Liver (tissue), 3 donors: Measurements from ENCODE around the gene KIF26B.

ENCODE experiments used
- CTCF ChIP-seq: fragments of 150-350 bp; IDR thresholded peaks from 2 replicates; pipeline ENCODE4 v1.5.1; 2017; ENCODE audit warnings: improper control_type of control experiment, low read depth, low read length; ENCODE audit not compliant: missing input control
- FOXA1 ChIP-seq: IDR thresholded peaks from 2 replicates; pipeline ENCODE4 v1.6.1; 2016; ENCODE audit warnings: antibody characterized with exemption
- GABPA ChIP-seq, 2 donors: IDR thresholded peaks in 1 of 2; conservative IDR thresholded peaks in 1 of 2; 2 replicates each; pipeline ENCODE4 v1.6.1; 2016; ENCODE audit warnings: antibody characterized with exemption in 2 of 2, mild to moderate bottlenecking in 1 of 2, moderate library complexity in 1 of 2
- RAD21 ChIP-seq, 2 donors: IDR thresholded peaks; 2 replicates each; pipeline ENCODE4 v1.6.1; 2016; ENCODE audit warnings: antibody characterized with exemption in 2 of 2, mild to moderate bottlenecking in 2 of 2
- RXRA ChIP-seq, 2 donors: IDR thresholded peaks; 2 replicates each; pipeline ENCODE4 v1.6.1; 2017 to 2018; ENCODE audit warnings: antibody characterized with exemption in 2 of 2, mild to moderate bottlenecking in 1 of 2
- SP1 ChIP-seq: IDR thresholded peaks from 2 replicates; pipeline ENCODE4 v1.6.1; 2018; ENCODE audit warnings: antibody characterized with exemption, mild to moderate bottlenecking
- TAF1 ChIP-seq: conservative IDR thresholded peaks from 2 replicates; pipeline ENCODE4 v1.6.1; 2016; ENCODE audit warnings: antibody characterized with exemption, mild to moderate bottlenecking
- YY1 ChIP-seq: IDR thresholded peaks from 2 replicates; pipeline ENCODE4 v1.6.1; 2016; ENCODE audit warnings: antibody characterized with exemption, mild to moderate bottlenecking
- ZBTB33 ChIP-seq: IDR thresholded peaks from 2 replicates; pipeline ENCODE4 v1.6.1; 2016; ENCODE audit warnings: antibody characterized with exemption
- TF ChIP-seq, protein P1 (sequence below): IDR thresholded peaks from 2 replicates; pipeline ENCODE4 v1.6.1; 2016; ENCODE audit warnings: antibody characterized with exemption
- donor health status: healthy.
- donor health status: healthy.

DNA sequence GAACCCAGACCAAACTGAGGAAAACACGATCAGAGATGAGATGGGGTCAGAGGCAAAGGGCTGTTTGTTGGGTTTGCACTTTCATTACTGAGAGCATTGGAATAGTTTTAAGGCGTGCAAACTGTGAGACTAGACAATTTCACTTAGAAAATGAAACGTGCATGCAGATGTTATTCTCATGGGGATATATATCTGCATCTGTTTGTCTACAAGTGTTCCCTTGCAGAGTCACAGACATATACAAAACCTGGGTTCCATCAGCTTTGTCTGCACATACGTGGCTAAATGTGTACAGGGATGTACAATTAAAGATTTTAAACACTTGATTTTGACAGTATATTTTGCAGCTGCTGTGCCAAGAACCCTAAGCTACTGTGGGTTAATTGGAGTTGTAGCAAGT lies 355.4 kb downstream of the KIF26B start:
- no peak for TF ChIP-seq CTCF
- TF ChIP-seq RAD21 (IDR thresholded peaks at IDR 0.05) = no peak
- TF ChIP-seq YY1 = no peak
- no peak for TF ChIP-seq FOXA1
- TF ChIP-seq, protein P1, sequence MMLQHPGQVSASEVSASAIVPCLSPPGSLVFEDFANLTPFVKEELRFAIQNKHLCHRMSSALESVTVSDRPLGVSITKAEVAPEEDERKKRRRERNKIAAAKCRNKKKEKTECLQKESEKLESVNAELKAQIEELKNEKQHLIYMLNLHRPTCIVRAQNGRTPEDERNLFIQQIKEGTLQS = no peak
- TF ChIP-seq RXRA (IDR thresholded peaks at IDR 0.05) = no peak
- no peak for TF ChIP-seq ZBTB33
- TF ChIP-seq GABPA (IDR thresholded peaks at IDR 0.05 in 1 of 2, conservative IDR thresholded peaks at IDR 0.05 in 1 of 2) = no peak
- TF ChIP-seq SP1 = no peak
- TF ChIP-seq TAF1 = no peak
